Upper lobe of left lung (tissue), 6 donors: ENCODE results near the gene SH3TC2. TPM values are rescaled to one million over a fixed set of nuclear protein-coding genes. Genes with fewer than 3 reads are reported as not detected.

Experiments
- ATAC-seq, 2 donors: fragments of 200-7000 bp; cut with Tn5 transposase; one replicate each; pipeline ENCODE4 v1.9.1; 2022; ENCODE audit warnings: mild to moderate bottlenecking in 2 of 2, moderate library complexity in 2 of 2; ENCODE audit not compliant: low FRiP score in 2 of 2
- DNase-seq, 2 donors: peaks; one replicate each; pipeline ENCODE4 v3.0.0-alpha.2; 2019 to 2020
- H3K27ac ChIP-seq, 4 donors: fragments of 200-600 bp; sonication (generic); one replicate each; pipeline ENCODE4 v1.5.1; 2016 to 2019
- H3K27me3 ChIP-seq, 4 donors: fragments of 200-600 bp; sonication (generic); one replicate each; pipeline ENCODE4 v1.5.1; 2017 to 2019
- H3K36me3 ChIP-seq, 4 donors: fragments of 200-600 bp; sonication (generic); one replicate each; pipeline ENCODE4 v1.5.1; 2016 to 2019
- H3K4me1 ChIP-seq, 4 donors: fragments of 200-600 bp; sonication (generic); one replicate each; pipeline ENCODE4 v1.5.1; 2018 to 2019
- H3K4me3 ChIP-seq, 4 donors: fragments of 200-600 bp; sonication (generic); one replicate each; pipeline ENCODE4 v1.5.1; 2017 to 2019; ENCODE audit warnings: mild to moderate bottlenecking in 2 of 4, moderate library complexity in 1 of 4
- H3K9me3 ChIP-seq, 4 donors: fragments of 200-600 bp; sonication (generic); one replicate each; pipeline ENCODE4 v1.5.1; 2018 to 2019
- CTCF ChIP-seq, 6 experiments: fragments of 450-650 bp in 4 of 6; fragments of 200-600 bp in 2 of 6; sonication (generic) in 2 of 6; IDR thresholded peaks; one replicate each; pipeline ENCODE4 v1.5.1; 2016 to 2019; ENCODE audit warnings: antibody characterized with exemption in 6 of 6
- EP300 ChIP-seq, 4 donors: sonication (generic); formaldehyde crosslinking; IDR thresholded peaks; one replicate each; pipeline ENCODE4 v1.5.1; 2017; ENCODE audit warnings: antibody characterized with exemption in 4 of 4, control low read depth in 2 of 4
- POLR2A ChIP-seq, 4 donors: fragments of 450-650 bp; IDR thresholded peaks; one replicate each; pipeline ENCODE4 v1.5.1; 2016 to 2017; ENCODE audit warnings: antibody characterized with exemption in 4 of 4, mild to moderate bottlenecking in 2 of 4
- POLR2AphosphoS5 ChIP-seq, 2 donors: sonication (generic); formaldehyde crosslinking; IDR thresholded peaks; one replicate each; pipeline ENCODE4 v1.5.1; 2017; ENCODE audit warnings: antibody characterized with exemption in 2 of 2
- WGBS, 2 donors: methylation state at CpG; one replicate each; pipeline ENCODE4 v1.1.5; 2017 to 2018; 5-methylcytosine and 5-hydroxymethylcytosine counted together
- total RNA-seq, 6 donors: library from RNA; depleted of rRNA in 4 of 6; stranded (reverse); fragments of >200 nt in 4 of 6; gene quantifications; one replicate each; pipeline versions ENCODE4 v1.1.0 to v1.2.1, GENCODE V29; 2016 to 2021
- donor health status: DM: no; HTN: no; CAD: no; lungs with moderate emphysema.
- donor health status: DM: no; HTN: yes; CAD: no; lungs with severe emphysema.

SH3TC2 gene
- total RNA-seq, 6 donors from 2014 or later, result under 0.01 to 3.1 (median 1.2) TPM

GRCh38 chr5:149069711-149070110 is 6.8 kb upstream of the SH3TC2 start:
- TF ChIP-seq CTCF (IDR thresholded peaks at IDR 0.05) (no peak), POLR2AphosphoS5 (IDR thresholded peaks at IDR 0.05) (no peak), POLR2A (IDR thresholded peaks at IDR 0.05) (no peak), EP300 (IDR thresholded peaks at IDR 0.05) (no peak)
- Histone ChIP-seq H3K9me3 (no peaks in the 10 kb centered on the region), H3K27me3 (no peaks in the 10 kb centered on the region), H3K4me3 (no peak overlapping the region), H3K36me3 (no peaks in the 10 kb centered on the region), H3K4me1 (peaks cover 0 to 4% (median 0%) of the 10 kb centered on the region in 4 donors), H3K27ac (no peak overlapping the region)
- 89 to 91% methylated on average over 2 of the region's 2 CpGs for WGBS, 2 donors
- ATAC-seq (no peak), DNase-seq (no peak)

- ATAC-seq (no peak), DNase-seq (no peak)
- WGBS, 2 donors, result 70 to 83% methylated on average over 2 of the region's 2 CpGs
- Histone ChIP-seq H3K36me3 (no peaks in the 10 kb centered on the region), H3K9me3 (no peaks in the 10 kb centered on the region), H3K27ac (peak overlapping the region in 3 of 4 donors; percentile 1 to 81 (median 57)), H3K4me1 (peaks cover 15 to 37% (median 22%) of the 10 kb centered on the region in 4 donors), H3K4me3 (no peak overlapping the region), H3K27me3 (no peaks in the 10 kb centered on the region)
- TF ChIP-seq CTCF (IDR thresholded peaks at IDR 0.05), result no peak
- TF ChIP-seq EP300 (IDR thresholded peaks at IDR 0.05), result no peak
- no peak for TF ChIP-seq POLR2A (IDR thresholded peaks at IDR 0.05)
- TF ChIP-seq POLR2AphosphoS5 (IDR thresholded peaks at IDR 0.05), result no peak
Measured at GRCh38 chr5:149063896-149064478, 1.1 kb upstream of the SH3TC2 start.

- Histone ChIP-seq H3K36me3 (no peaks in the 10 kb centered on the region), H3K9me3 (no peaks in the 10 kb centered on the region), H3K27ac (peak overlapping the region; percentile 29 to 81 (median 66)), H3K27me3 (no peaks in the 10 kb centered on the region), H3K4me1 (peaks cover 15 to 37% (median 22%) of the 10 kb centered on the region in 4 donors), H3K4me3 (no peak overlapping the region)
- ATAC-seq, result peak; percentile 65 to 81
- TF ChIP-seq POLR2AphosphoS5 (IDR thresholded peaks at IDR 0.05) (peak; percentile 55 to 67), EP300 (IDR thresholded peaks at IDR 0.05) (peak in 2 of 4 donors; percentile 28 to 48), POLR2A (IDR thresholded peaks at IDR 0.05) (no peak), CTCF (IDR thresholded peaks at IDR 0.05) (no peak)
- WGBS, 2 donors, result 14 to 29% methylated on average over 1 to 3 of the region's 3 CpGs
- peak in 1 of 2 donors; percentile 34 for DNase-seq
Measured at GRCh38 chr5:149062371-149063016, 368 bp downstream of the SH3TC2 start.

- DNase-seq (no peak), ATAC-seq (no peak)
- 84 to 91% methylated on average over 4 of the region's 4 CpGs for WGBS, 2 donors
- no peak for TF ChIP-seq CTCF (IDR thresholded peaks at IDR 0.05)
- TF ChIP-seq POLR2A (IDR thresholded peaks at IDR 0.05), result no peak
- no peak for TF ChIP-seq POLR2AphosphoS5 (IDR thresholded peaks at IDR 0.05)
- no peak for TF ChIP-seq EP300 (IDR thresholded peaks at IDR 0.05)
- peaks cover 15 to 37% (median 22%) of the 10 kb centered on the region in 4 donors for H3K4me1 ChIP-seq
- H3K36me3 ChIP-seq, result no peaks in the 10 kb centered on the region
- H3K9me3 ChIP-seq, result no peaks in the 10 kb centered on the region
- H3K4me3 ChIP-seq, result no peak overlapping the region
- peak overlapping the region in 3 of 4 donors; percentile 48 to 81 (median 77) for H3K27ac ChIP-seq
- H3K27me3 ChIP-seq, result no peaks in the 10 kb centered on the region
Measured at GRCh38 chr5:149061341-149061740, 1.5 kb downstream of the SH3TC2 start.
